22Rv1 (cell line): Measurements from ENCODE around the gene LPIN1.

ENCODE experiments used
- CTCF ChIP-seq: fragments of 450-650 bp; IDR thresholded peaks from 2 replicates; pipeline ENCODE4 v1.5.1; 2017; ENCODE audit warnings: mild to moderate bottlenecking
- ZFX ChIP-seq: fragments of 450-650 bp; IDR thresholded peaks from 2 replicates; pipeline ENCODE4 v1.6.1; 2017; ENCODE audit warnings: antibody characterized with exemption, borderline replicate concordance

GRCh38 chr2:11778923-11779757, 32.7 kb downstream of the LPIN1 start:
- TF ChIP-seq CTCF (peak; percentile 95), ZFX (no peak)
